Activated CD4-positive, alpha-beta T cell treated with anti-CD3 and anti-CD28 coated beads, Interleukin-2, amount 50 U/mL, for 1 hour (primary cell): Measurements from ENCODE around the gene MAP3K10.

ENCODE experiments used
- DNase-seq: peaks from one replicate; pipeline ENCODE4 v3.0.0-alpha.2; 2020

The MAP3K10 gene

DNA sequence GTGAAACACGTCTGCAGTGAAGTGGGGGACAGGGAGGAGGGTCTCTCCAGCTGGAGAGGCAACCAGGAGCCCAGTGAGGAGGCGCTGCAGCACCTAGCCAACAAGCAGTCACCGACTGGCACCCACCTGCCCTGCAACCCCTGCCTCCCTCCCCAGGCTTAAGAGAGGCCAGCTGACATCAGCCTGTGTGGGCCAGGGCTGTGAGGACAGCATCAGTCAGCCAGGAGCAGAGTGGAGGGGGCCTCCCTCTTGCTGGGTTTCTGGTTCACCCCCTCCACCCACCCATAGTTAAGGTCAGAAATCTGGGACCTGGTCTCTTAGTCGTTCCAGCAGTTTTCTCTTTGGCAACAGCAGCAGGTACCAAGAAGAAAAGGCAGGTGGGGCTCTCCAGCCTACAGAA, 60.8 kb downstream of the MAP3K10 start:
- DNase-seq: no peak

DNA sequence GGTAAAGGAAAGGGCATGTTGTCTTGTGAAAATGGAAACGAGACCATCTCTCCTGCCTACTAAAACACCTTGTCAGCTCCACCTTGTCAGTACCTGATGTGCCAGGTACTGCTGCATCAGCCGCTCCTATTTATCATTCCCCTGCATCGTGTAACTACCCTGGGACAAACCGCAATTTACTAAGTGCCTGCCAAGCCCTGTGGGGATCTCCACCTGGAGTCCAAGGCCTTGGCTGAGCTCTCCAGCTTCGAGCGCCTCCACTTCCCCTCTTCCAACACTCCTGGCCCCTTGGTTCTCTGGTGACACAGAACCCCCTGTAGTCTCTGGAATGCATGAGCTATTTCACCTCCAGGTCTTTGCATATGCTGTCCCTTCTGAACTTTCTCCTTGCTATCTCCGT, 61.2 kb downstream of the MAP3K10 start:
- no peak for DNase-seq

GRCh38 chr19:40253611-40254092, 62.4 kb downstream of the MAP3K10 start:
- DNase-seq: no peak

GRCh38 chr19:40254714-40255418, 63.6 kb downstream of the MAP3K10 start:
- DNase-seq: no peak

- no peak for DNase-seq
Measured at GRCh38 chr19:40255619-40256166, 64.5 kb downstream of the MAP3K10 start.

- no peak for DNase-seq
Measured at GRCh38 chr19:40256512-40256911, 65.3 kb downstream of the MAP3K10 start.

- no peak for DNase-seq
Measured at GRCh38 chr19:40257096-40257517, 65.9 kb downstream of the MAP3K10 start.

DNA sequence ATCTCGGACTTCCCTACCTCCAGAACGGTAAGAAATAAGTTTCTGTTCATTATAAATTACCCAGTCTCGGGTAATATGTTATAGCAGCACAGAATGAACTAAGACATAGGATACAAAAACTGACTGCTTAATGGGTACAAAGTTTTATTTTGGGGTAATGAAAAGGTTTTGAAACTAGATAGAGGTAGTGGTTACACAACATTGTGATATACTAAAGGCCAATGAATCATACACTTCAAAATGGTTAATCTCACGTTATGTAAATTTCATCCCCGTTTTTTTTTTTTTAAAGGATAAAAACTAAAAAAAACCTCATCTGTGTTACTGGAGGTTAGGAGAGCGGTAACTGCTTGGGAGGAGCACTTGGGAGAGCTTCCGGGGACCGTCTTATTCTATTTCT, 70.4 kb downstream of the MAP3K10 start:
- DNase-seq: no peak

- no peak for DNase-seq
Measured at GRCh38 chr19:40262422-40262821, 71.2 kb downstream of the MAP3K10 start.

DNA sequence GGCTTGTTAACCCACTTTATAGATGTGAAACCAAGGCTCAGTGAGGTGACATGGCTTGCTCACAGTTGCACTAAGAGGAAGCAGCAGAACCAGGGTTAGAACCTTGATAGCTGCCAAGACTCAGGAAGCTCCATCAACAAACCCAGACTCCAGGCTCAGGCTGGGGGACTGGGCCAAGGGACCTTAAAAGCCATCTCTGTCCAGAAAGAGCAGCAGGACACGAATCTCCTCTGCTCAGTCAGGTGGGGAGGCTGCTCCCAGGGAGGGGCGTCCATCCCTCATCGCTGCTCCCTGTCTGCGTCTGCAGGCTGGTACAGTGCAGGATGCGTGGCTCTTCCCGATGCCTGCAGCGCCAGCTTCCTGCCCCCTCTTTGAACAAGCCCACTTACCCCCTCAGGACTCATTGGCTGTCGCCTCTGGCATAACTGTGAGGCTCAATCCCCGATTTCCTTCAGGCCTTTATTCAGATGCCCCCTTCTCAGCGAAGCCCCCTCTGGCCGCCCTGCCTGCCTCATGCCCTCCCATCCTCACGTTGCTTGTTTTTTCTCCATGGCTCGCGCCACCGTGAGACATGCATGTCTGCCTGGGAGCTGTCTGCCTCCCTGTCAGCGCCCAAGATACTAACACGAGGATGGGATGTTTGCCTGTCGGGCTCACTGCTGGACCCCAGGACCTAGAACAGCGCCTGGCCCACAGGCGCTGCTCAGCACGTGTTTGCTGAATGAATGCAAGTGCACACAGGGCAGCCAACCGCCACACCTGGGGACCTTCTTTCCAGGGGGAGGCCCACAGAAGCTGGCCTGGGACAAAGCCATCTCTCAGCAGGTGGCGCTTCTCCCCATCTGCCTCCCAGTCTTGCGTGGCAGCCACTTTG, 72.5 kb downstream of the MAP3K10 start:
- DNase-seq: no peak

DNA sequence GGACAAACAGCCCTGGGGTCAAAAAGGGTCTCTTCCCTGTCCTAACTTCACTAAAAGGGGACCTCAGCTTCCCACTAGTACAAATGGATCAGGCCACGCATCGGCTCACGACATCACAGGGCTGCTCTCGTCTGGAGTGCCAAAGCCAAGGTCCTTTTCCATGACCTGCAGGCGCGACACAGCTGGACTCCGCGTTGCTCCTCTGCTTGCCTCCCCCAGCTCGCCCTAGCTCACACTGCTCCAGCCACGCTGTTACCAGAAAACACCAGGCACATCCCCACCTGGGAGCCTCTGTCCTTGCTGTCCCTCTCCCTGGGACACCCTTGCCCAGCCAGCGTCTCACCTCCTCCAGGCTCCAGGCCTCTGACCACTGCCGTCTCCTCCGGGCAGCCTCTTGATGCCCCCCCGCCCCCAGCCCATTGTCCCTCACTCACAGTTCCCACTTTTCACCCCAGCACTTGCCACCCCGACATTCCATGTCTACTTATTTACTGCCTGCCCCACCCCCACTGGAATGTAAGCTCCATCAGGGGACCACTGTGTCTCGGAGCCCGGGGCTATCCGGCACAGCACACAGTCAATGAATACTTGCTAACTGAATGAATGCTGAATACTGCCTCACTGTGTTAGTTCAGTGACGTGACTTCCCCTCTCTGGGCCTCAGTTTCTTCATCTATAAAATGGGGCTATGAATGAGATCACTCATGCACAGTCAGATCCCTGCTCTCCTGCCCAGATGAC, 73.3 kb downstream of the MAP3K10 start:
- no peak for DNase-seq
